Neutrophil (primary cell): ENCODE data around the gene GUSB.

Source experiments
- H3K27ac ChIP-seq: fragments of 200-600 bp; sonication (generic); 2 replicates; pipeline ENCODE4 v1.5.1; 2016; ENCODE audit warnings: mild to moderate bottlenecking, moderate library complexity
- H3K27me3 ChIP-seq: fragments of 200-600 bp; sonication (generic); 2 replicates; pipeline ENCODE4 v1.6.0; 2016; ENCODE audit warnings: mild to moderate bottlenecking
- H3K36me3 ChIP-seq: fragments of 200-600 bp; sonication (generic); 2 replicates; pipeline ENCODE4 v1.5.1; 2017
- H3K4me1 ChIP-seq, 2 experiments: fragments of 200-600 bp in 1 of 2; sonication (generic) in 1 of 2; 1 replicate in 1 of 2; 2 replicates in 1 of 2; pipeline versions ENCODE4 v1.5.1 to v1.6.1; 2013 to 2016; ENCODE audit warnings: low read depth in 1 of 2, low read length in 1 of 2, mild to moderate bottlenecking in 1 of 2, moderate library complexity in 1 of 2; ENCODE audit not compliant: control insufficient read depth in 1 of 2, insufficient read depth in 1 of 2
- H3K4me3 ChIP-seq, 2 experiments: fragments of 200-600 bp in 1 of 2; sonication (generic) in 1 of 2; 1 replicate in 1 of 2; 2 replicates in 1 of 2; pipeline ENCODE4 v1.5.1; 2013 to 2016; ENCODE audit warnings: low read depth in 1 of 2, low read length in 1 of 2, mild to moderate bottlenecking in 1 of 2, moderate library complexity in 1 of 2
- H3K9me3 ChIP-seq: fragments of 200-600 bp; sonication (generic); 2 replicates; pipeline ENCODE4 v1.5.1; 2016
- CTCF ChIP-seq: fragments of 200-600 bp; sonication (generic); IDR thresholded peaks from 2 replicates; pipeline ENCODE4 v1.5.1; 2016; ENCODE audit warnings: antibody characterized with exemption

The GUSB gene

GRCh38 chr7:65938336-65938895 lies 43.6 kb downstream of the GUSB start:
- Histone ChIP-seq H3K9me3 (no peaks in the 10 kb centered on the region), H3K4me1 (no peaks in the 10 kb centered on the region), H3K27me3 (no peaks in the 10 kb centered on the region), H3K4me3 (no peak overlapping the region), H3K36me3 (no peaks in the 10 kb centered on the region), H3K27ac (no peak overlapping the region)
- no peak for TF ChIP-seq CTCF

- Histone ChIP-seq H3K9me3 (no peaks in the 10 kb centered on the region), H3K27ac (no peak overlapping the region)
- no peak for TF ChIP-seq CTCF
Observed at GRCh38 chr7:65937296-65937695, 44.7 kb downstream of the GUSB start.

GRCh38 chr7:65931685-65932084 lies 50.3 kb downstream of the GUSB start:
- no peaks in the 10 kb centered on the region for H3K9me3 ChIP-seq
- H3K4me3 ChIP-seq = no peak overlapping the region
- H3K36me3 ChIP-seq = no peaks in the 10 kb centered on the region
- no peaks in the 10 kb centered on the region for H3K4me1 ChIP-seq
- no peak for TF ChIP-seq CTCF
- no peak overlapping the region for H3K27ac ChIP-seq
- no peaks in the 10 kb centered on the region for H3K27me3 ChIP-seq

More at GRCh38 chr7:65937296-65937695, 44.7 kb downstream of the GUSB start:
- Histone ChIP-seq H3K4me1 (no peaks in the 10 kb centered on the region), H3K36me3 (no peaks in the 10 kb centered on the region), H3K27me3 (no peaks in the 10 kb centered on the region), H3K4me3 (no peak overlapping the region)

GRCh38 chr7:65927489-65928448 lies 54.2 kb downstream of the GUSB start:
- H3K4me1 ChIP-seq = no peaks in the 10 kb centered on the region
- no peaks in the 10 kb centered on the region for H3K9me3 ChIP-seq
- H3K4me3 ChIP-seq = no peak overlapping the region
- no peak overlapping the region for H3K27ac ChIP-seq
- no peaks in the 10 kb centered on the region for H3K36me3 ChIP-seq
- H3K27me3 ChIP-seq = no peaks in the 10 kb centered on the region
- TF ChIP-seq CTCF = no peak

- no peak for TF ChIP-seq CTCF
- Histone ChIP-seq H3K4me1 (no peaks in the 10 kb centered on the region), H3K4me3 (no peak overlapping the region), H3K27me3 (no peaks in the 10 kb centered on the region), H3K9me3 (no peaks in the 10 kb centered on the region), H3K36me3 (no peaks in the 10 kb centered on the region), H3K27ac (no peak overlapping the region)
Observed at GRCh38 chr7:65926588-65926987, 55.4 kb downstream of the GUSB start.
